Karpas-422 (cell line): Measurements from ENCODE around the gene CCDC200. TPM values are rescaled to one million over a fixed set of nuclear protein-coding genes. Genes with fewer than 3 reads are reported as not detected.
"Not testable (repeated sequence)": the region's sequence is repeated elsewhere in the genome, so short reads cannot be mapped to it uniquely, and the experiment has no call there.

ENCODE experiments used
- DNase-seq: peaks from one replicate; pipeline ENCODE4 v3.0.0-alpha.2; 2015
- H2AFZ ChIP-seq: fragments of 200-600 bp; sonication (generic); 2 replicates; pipeline ENCODE4 v1.6.1; 2014; ENCODE audit warnings: antibody characterized with exemption, low read length, mixed read lengths
- H3K27ac ChIP-seq: fragments of 200-600 bp; sonication (generic); 2 replicates; pipeline ENCODE4 v1.5.1; 2014; ENCODE audit warnings: mild to moderate bottlenecking, low read length, moderate library complexity
- H3K27me3 ChIP-seq: fragments of 200-600 bp; sonication (generic); 2 replicates; pipeline ENCODE4 v1.6.1; 2014; ENCODE audit warnings: low read length, mixed read lengths
- H3K36me3 ChIP-seq: fragments of 200-600 bp; sonication (generic); 2 replicates; pipeline ENCODE4 v1.6.1; 2014; ENCODE audit warnings: low read length, mixed read lengths; ENCODE audit not compliant: insufficient read depth
- H3K4me1 ChIP-seq: fragments of 200-600 bp; sonication (generic); 2 replicates; pipeline ENCODE4 v1.6.1; 2014; ENCODE audit warnings: mild to moderate bottlenecking, low read length, mixed read lengths
- H3K4me2 ChIP-seq: fragments of 200-600 bp; sonication (generic); 2 replicates; pipeline ENCODE4 v1.6.1; 2014; ENCODE audit warnings: low read length, low read depth, mild to moderate bottlenecking; ENCODE audit not compliant: poor library complexity, severe bottlenecking
- H3K4me3 ChIP-seq: fragments of 200-600 bp; sonication (generic); 2 replicates; pipeline ENCODE4 v1.5.1; 2014; ENCODE audit warnings: mild to moderate bottlenecking, antibody characterized with exemption, low read length, mixed read lengths
- H3K79me2 ChIP-seq: fragments of 200-600 bp; sonication (generic); 2 replicates; pipeline ENCODE4 v1.6.1; 2014; ENCODE audit warnings: mild to moderate bottlenecking, low read length, mixed read lengths
- H3K9ac ChIP-seq: fragments of 200-600 bp; sonication (generic); 2 replicates; pipeline ENCODE4 v1.6.0; 2014; ENCODE audit warnings: low read length
- H3K9me2 ChIP-seq: fragments of 200-600 bp; sonication (generic), shearing (Covaris generic); replicated peaks from 2 replicates; pipeline ENCODE4 v1.6.0; 2014; ENCODE audit warnings: mild to moderate bottlenecking, low read length, moderate library complexity; ENCODE audit not compliant: insufficient read depth
- H3K9me3 ChIP-seq: fragments of 300-700, 200-600 bp; sonication (generic); 2 replicates; pipeline ENCODE4 v1.6.1; 2014; ENCODE audit warnings: low read length, mixed read lengths
- H4K20me1 ChIP-seq: fragments of 200-600 bp; sonication (generic); 2 replicates; pipeline ENCODE4 v1.6.1; 2014; ENCODE audit warnings: mild to moderate bottlenecking, antibody characterized with exemption, low read length, low read depth; ENCODE audit not compliant: insufficient read depth
- total RNA-seq: library from RNA; depleted of rRNA; stranded (reverse); fragments of >200 nt; shearing (Covaris generic); gene quantifications from 2 replicates; pipeline ENCODE4 v1.2.3, GENCODE V29; 2014; ENCODE audit warnings: low replicate concordance; rRNA removed

The CCDC200 gene
- total RNA-seq, result not detected in 2 replicates

GRCh38 chr17:43228020-43228782 is at the start of gene CCDC200:
CCDC200 (minus strand) TSS chr17:43228623; CDS start chr17:43228554, 69 bp downstream.
- H3K36me3 ChIP-seq, H3K9ac ChIP-seq, H3K4me3 ChIP-seq, H3K27ac ChIP-seq, H3K79me2 ChIP-seq, H3K27me3 ChIP-seq, H3K9me3 ChIP-seq, H2AFZ ChIP-seq, H3K4me2 ChIP-seq, H4K20me1 ChIP-seq, DNase-seq, H3K9me2 ChIP-seq, H3K4me1 ChIP-seq: not testable (repeated sequence)

GRCh38 chr17:43272914-43273313 is 44.5 kb upstream of the CCDC200 start:
- H3K9ac ChIP-seq, H3K9me2 ChIP-seq, H3K79me2 ChIP-seq, H3K27ac ChIP-seq, H3K9me3 ChIP-seq, H2AFZ ChIP-seq, H3K36me3 ChIP-seq, H3K4me2 ChIP-seq, H3K27me3 ChIP-seq, DNase-seq, H4K20me1 ChIP-seq, H3K4me1 ChIP-seq, H3K4me3 ChIP-seq: not testable (repeated sequence)

- not testable (repeated sequence) for H3K4me3 ChIP-seq, H3K4me1 ChIP-seq, H3K27me3 ChIP-seq, H4K20me1 ChIP-seq, H3K79me2 ChIP-seq, H3K36me3 ChIP-seq, H3K27ac ChIP-seq, H3K4me2 ChIP-seq, H3K9ac ChIP-seq, H3K9me2 ChIP-seq, DNase-seq, H3K9me3 ChIP-seq, H2AFZ ChIP-seq
Observed at GRCh38 chr17:43272483-43272882, 44.1 kb upstream of the CCDC200 start.

DNA sequence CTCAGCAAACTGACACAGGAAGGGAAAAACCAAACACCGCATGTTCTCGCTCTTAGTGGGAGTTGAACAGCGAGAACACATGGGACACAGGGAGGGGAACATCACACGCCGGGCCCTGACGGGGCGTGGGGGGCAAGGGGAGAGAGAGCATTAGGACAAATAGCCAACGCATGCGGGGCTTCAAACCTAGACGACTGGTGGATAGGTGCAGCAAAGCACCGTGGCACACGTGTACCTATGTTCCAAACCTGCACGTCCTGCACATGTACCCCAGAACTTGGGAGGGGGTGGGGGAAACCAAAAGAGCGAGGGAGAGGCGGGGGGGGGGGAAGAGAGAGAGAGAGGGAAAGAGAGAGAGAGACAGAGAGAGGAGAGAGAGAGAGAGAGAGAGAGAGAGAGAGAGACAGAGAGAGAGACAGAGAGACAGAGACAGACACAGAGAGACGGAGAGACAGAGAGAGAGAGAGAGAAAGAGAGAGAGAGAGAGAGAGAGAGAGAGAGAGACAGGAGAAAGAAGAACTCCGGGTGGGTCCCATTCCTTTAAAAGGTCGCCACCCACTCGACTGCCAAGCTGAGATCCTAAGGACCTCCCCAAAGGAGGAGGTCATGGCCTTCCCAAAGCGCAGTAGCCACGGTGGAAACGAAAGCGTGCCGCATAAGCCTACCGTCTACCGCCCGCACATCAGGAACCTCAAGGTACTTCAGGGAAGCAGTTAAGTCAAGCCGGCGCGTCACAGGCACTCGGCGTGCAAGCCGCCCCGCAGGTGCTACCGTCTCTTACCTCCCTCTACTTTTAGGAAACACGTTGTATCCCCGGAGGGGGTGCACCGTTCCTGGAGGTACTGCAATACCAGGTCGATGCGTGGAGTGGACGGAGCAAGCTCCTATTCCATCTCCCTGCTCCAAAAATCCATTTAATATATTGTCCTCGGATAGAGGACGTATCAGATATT is 42.4 kb upstream of the CCDC200 start:
- H3K9me3 ChIP-seq, H3K36me3 ChIP-seq, H3K9ac ChIP-seq: not testable (repeated sequence)

GRCh38 chr17:43246456-43246855 is 18.0 kb upstream of the CCDC200 start:
- H2AFZ ChIP-seq, H3K9me3 ChIP-seq, H3K9me2 ChIP-seq, H3K36me3 ChIP-seq, DNase-seq, H3K4me2 ChIP-seq, H3K79me2 ChIP-seq, H3K9ac ChIP-seq, H3K27ac ChIP-seq, H4K20me1 ChIP-seq, H3K27me3 ChIP-seq, H3K4me3 ChIP-seq, H3K4me1 ChIP-seq: not testable (repeated sequence)

More for the DNA sequence above, 42.4 kb upstream of the CCDC200 start:
- H3K9me2 ChIP-seq, H3K4me1 ChIP-seq, H3K79me2 ChIP-seq, DNase-seq, H3K4me3 ChIP-seq, H3K27me3 ChIP-seq, H2AFZ ChIP-seq, H4K20me1 ChIP-seq, H3K4me2 ChIP-seq, H3K27ac ChIP-seq: not testable (repeated sequence)

GRCh38 chr17:43240596-43241352 is 12.4 kb upstream of the CCDC200 start:
- H3K79me2 ChIP-seq, H2AFZ ChIP-seq, H3K27ac ChIP-seq, H3K9me2 ChIP-seq, H3K27me3 ChIP-seq, DNase-seq, H3K9me3 ChIP-seq, H3K36me3 ChIP-seq, H3K4me3 ChIP-seq, H3K4me2 ChIP-seq, H3K9ac ChIP-seq, H4K20me1 ChIP-seq, H3K4me1 ChIP-seq: not testable (repeated sequence)

- H3K4me2 ChIP-seq, DNase-seq, H2AFZ ChIP-seq, H3K4me1 ChIP-seq, H3K9me3 ChIP-seq, H3K36me3 ChIP-seq, H3K79me2 ChIP-seq, H3K27me3 ChIP-seq, H3K9me2 ChIP-seq, H3K4me3 ChIP-seq, H3K27ac ChIP-seq, H3K9ac ChIP-seq, H4K20me1 ChIP-seq: not testable (repeated sequence)
Observed at GRCh38 chr17:43239597-43239996, 11.2 kb upstream of the CCDC200 start.

DNA sequence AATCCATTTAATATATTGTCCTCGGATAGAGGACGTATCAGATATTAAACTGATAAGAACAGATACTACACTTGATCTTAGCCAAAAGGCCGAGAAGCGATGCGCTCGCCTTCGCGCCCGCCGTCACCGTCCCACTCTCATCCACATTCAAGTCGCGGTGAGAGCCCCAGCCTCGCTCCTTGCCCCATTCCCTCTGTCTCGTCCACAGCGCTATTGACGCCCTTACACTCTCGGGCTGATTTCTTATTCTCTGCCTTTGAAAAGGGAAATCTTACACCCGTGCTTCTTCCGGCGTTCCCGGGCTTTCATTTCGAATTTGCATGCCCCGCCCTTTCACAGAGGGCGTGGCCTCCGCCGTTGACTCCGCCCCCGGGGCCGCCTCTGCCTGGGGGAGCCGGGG is 5.5 kb upstream of the CCDC200 start, which contains the start of gene RNU2-1:
TSS of gene RNU2-1 (minus strand) at position 101 of the 400 bp plus-strand sequence.
- not testable (repeated sequence) for H3K27ac ChIP-seq, H3K4me1 ChIP-seq, H2AFZ ChIP-seq, H4K20me1 ChIP-seq, H3K4me3 ChIP-seq, H3K27me3 ChIP-seq, H3K9ac ChIP-seq, H3K36me3 ChIP-seq, H3K4me2 ChIP-seq, H3K79me2 ChIP-seq, DNase-seq, H3K9me3 ChIP-seq, H3K9me2 ChIP-seq
